Activated CD4-positive, alpha-beta T cell treated with anti-CD3 and anti-CD28 coated beads for 36 hours (primary cell): ENCODE results near the gene KIF18B. TPM values are rescaled to one million over a fixed set of nuclear protein-coding genes. Genes with fewer than 3 reads are reported as not detected.

Experiments used
- ATAC-seq: fragments of 200-7000 bp; cut with Tn5 transposase; one replicate; pipeline ENCODE4 v1.10.0; 2021; ENCODE audit warnings: mild to moderate bottlenecking, moderate library complexity
- CTCF ChIA-PET: fragments of 350-600 bp; sonication (Branson Sonifier 250); formaldehyde crosslinking; loops from one replicate; lab custom pipeline; 2021; ENCODE audit warnings: antibody characterized with exemption; lab: Charles Lee
- POLR2A ChIA-PET: fragments of 350-600 bp; sonication (Branson Sonifier 250); formaldehyde crosslinking; loops from one replicate; lab custom pipeline; 2021; ENCODE audit warnings: antibody characterized with exemption, inconsistent platforms; lab: Charles Lee
- DNase-seq: peaks from one replicate; pipeline ENCODE4 v3.0.0-alpha.2; 2020
- H3K27ac Mint-ChIP-seq: one replicate; pipeline ENCODE4 v1.8.0; 2021; ENCODE audit warnings: mixed read lengths
- H3K27me3 Mint-ChIP-seq: one replicate; pipeline ENCODE4 v1.8.0; 2021; ENCODE audit warnings: mixed read lengths
- H3K36me3 Mint-ChIP-seq: one replicate; pipeline ENCODE4 v1.8.0; 2021; ENCODE audit warnings: low read depth, mixed read lengths
- H3K4me1 Mint-ChIP-seq: one replicate; pipeline ENCODE4 v1.8.0; 2021; ENCODE audit warnings: mixed read lengths
- H3K4me3 Mint-ChIP-seq: one replicate; pipeline ENCODE4 v1.8.0; 2021; ENCODE audit warnings: mild to moderate bottlenecking, moderate library complexity, mixed read lengths
- H3K9me3 Mint-ChIP-seq: one replicate; pipeline ENCODE4 v1.8.0; 2021; ENCODE audit warnings: low read depth, mixed read lengths
- intact Hi-C, 2 experiments: fragments of 100-400 bp; cut with DNase I in 1 of 2; cut with micrococcal nuclease in 1 of 2; formaldehyde crosslinking; loops; one replicate each; pipeline versions ENCODE4 v1.14.2 to v1.15.1; 2022 to 2024; cut with DNase I, micrococcal nuclease
- total RNA-seq, 2 experiments: library from RNA; stranded (reverse); gene quantifications; one replicate each; pipeline ENCODE4 v1.2.3, GENCODE V29; 2021

Gene KIF18B
- total RNA-seq, 2 experiments from 2014 or later, result 38.9 to 48.7 TPM

DNA sequence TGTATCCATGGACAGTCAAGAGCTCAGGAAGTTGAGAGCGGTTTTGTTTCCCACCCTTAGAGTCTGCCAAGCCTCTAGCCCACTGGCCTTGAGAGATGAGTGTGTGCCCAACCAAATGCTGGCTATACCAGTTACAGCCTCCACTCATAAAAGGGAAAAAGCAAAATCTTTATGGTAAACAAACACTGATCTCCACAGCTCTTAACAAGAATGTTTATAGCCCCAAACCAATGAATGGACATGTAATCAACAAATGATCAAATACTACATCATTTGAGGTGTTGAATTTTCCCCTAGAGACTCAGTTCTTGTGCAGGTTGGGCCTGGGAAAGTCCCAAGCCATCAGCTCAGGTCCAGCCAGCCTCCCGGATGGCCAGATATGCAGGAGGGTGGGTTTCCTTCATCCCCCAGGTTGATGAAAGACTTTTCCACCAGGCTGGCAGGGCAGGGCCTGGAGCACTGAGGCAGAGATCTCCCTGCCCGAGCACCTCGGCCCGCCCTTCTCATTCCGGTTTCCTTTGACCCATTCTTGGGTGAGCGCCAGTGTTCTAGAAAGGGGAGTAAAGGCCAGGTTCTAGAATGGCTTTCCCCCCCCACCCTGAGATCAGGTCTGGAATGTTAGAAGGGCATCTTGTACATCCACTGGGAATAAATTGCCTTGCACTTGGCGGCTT is 44.4 kb downstream of the KIF18B start:
- no peak for DNase-seq
- no peaks in the 10 kb centered on the region for H3K27me3 Mint-ChIP-seq
- intact Hi-C loops, result no loop called here
- POLR2A ChIA-PET, result no interaction called here
- no peaks in the 10 kb centered on the region for H3K9me3 Mint-ChIP-seq
- H3K27ac Mint-ChIP-seq, result no peak overlapping the region
- peaks cover 4% of the 10 kb centered on the region for H3K36me3 Mint-ChIP-seq
- CTCF ChIA-PET, result interaction anchor here (0.5 to 1.3 kb wide), 4 partner anchors 10 to 46 kb away, joined by 3 to 4 read pairs (median 4); no protein-coding TSS in a partner anchor
- no peak for ATAC-seq
- no peak overlapping the region for H3K4me3 Mint-ChIP-seq
- peaks cover 15% of the 10 kb centered on the region for H3K4me1 Mint-ChIP-seq

DNA sequence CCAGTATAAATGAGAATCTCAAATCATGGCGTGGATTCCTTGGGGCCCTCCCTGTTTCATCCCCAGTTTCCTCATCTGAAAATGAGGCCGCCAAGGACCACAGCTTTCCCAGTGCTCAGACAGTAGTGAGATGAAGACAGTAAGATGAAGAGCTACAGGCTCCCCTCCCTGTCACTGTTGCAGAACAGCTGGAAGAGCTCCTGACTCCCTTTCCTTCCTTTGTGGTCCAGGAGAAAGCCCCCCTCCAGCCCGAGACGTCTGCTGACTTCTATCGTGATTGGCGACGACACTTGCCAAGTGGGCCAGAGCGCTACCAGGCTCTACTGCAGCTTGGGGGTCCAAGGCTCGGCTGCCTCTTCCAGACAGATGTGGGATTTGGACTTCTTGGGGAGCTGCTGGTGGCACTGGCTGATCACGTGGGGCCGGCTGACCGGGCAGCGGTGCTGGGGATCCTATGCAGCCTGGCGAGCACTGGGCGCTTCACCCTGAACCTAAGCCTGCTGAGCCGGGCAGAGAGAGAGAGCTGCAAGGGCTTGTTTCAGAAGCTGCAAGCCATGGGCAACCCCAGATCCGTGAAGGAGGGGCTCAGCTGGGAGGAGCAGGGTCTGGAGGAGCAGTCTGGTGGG is 45.3 kb downstream of the KIF18B start:
- ATAC-seq, result no peak
- no peak for DNase-seq
- Mint-ChIP-seq H3K4me3 (no peak overlapping the region), H3K27ac (no peak overlapping the region), H3K36me3 (peaks cover 4% of the 10 kb centered on the region), H3K27me3 (no peaks in the 10 kb centered on the region), H3K9me3 (no peaks in the 10 kb centered on the region), H3K4me1 (peaks cover 15% of the 10 kb centered on the region)
- POLR2A ChIA-PET, result no interaction called here
- CTCF ChIA-PET, result interaction anchor here (0.5 to 1.3 kb wide), 6 partner anchors 11 to 94 kb away, joined by 3 to 4 read pairs (median 4); partner anchors contain the start of gene C1QL1
- intact Hi-C loops, result no loop called here

GRCh38 chr17:44901411-44901921 is 46.1 kb downstream of the KIF18B start:
- ChIA-PET CTCF (interaction anchor here (0.6 to 1.5 kb wide), 3 partner anchors 67 to 251 kb away, joined by 3 to 4 read pairs (median 3); partner anchors contain the start of gene C1QL1), POLR2A (no interaction called here)
- H3K4me3 Mint-ChIP-seq, result no peak overlapping the region

DNA sequence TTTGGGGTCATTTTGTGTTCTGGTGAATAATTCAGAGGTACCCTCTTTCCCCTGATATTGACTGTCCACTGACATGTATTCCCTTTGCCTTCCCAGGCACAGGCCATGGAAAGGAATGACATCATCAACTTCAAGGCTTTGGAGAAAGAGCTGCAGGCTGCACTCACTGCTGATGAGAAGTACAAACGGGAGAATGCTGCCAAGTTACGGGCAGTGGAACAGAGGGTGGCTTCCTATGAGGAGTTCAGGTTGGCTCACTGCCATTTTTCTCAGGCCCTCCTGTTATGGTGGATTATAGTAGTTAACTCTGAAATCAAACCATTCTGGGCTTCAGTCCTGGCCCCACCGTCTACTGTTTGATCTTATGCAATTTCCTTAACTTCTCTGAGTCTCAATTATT is 46.7 kb downstream of the KIF18B start:
- intact Hi-C loops, result no loop called here
- peaks cover 9% of the 10 kb centered on the region for H3K36me3 Mint-ChIP-seq
- H3K27me3 Mint-ChIP-seq, result no peaks in the 10 kb centered on the region
- no peak overlapping the region for H3K4me3 Mint-ChIP-seq
- H3K9me3 Mint-ChIP-seq, result no peaks in the 10 kb centered on the region
- peaks cover 22% of the 10 kb centered on the region for H3K4me1 Mint-ChIP-seq
- ChIA-PET POLR2A (no interaction called here), CTCF (interaction anchor here (1.1 to 1.5 kb wide), 2 partner anchors 68 to 251 kb away, joined by 3 to 4 read pairs; partner anchors contain the start of gene C1QL1)
- DNase-seq (no peak), ATAC-seq (no peak)
- no peak overlapping the region for H3K27ac Mint-ChIP-seq

More at GRCh38 chr17:44901411-44901921, 46.1 kb downstream of the KIF18B start:
- H3K9me3 Mint-ChIP-seq, result no peaks in the 10 kb centered on the region
- peaks cover 19% of the 10 kb centered on the region for H3K4me1 Mint-ChIP-seq
- H3K27me3 Mint-ChIP-seq, result no peaks in the 10 kb centered on the region
- no peak for DNase-seq
- ATAC-seq, result no peak
- peaks cover 6% of the 10 kb centered on the region for H3K36me3 Mint-ChIP-seq
- H3K27ac Mint-ChIP-seq, result no peak overlapping the region
- intact Hi-C loops, result no loop called here

GRCh38 chr17:44899074-44899782 is 48.3 kb downstream of the KIF18B start, which contains the start of gene EFTUD2:
Gene EFTUD2, minus strand, starts transcription at chr17:44899445. Its CDS starts 4,924 bp downstream, at chr17:44894521.
- peaks cover 26% of the 10 kb centered on the region for H3K4me1 Mint-ChIP-seq
- peaks cover 17% of the 10 kb centered on the region for H3K36me3 Mint-ChIP-seq
- H3K9me3 Mint-ChIP-seq, result no peaks in the 10 kb centered on the region
- peak within 1 kb of the TSS; percentile 98 for H3K27ac Mint-ChIP-seq
- POLR2A ChIA-PET, result interaction anchor here (0.5 to 1.3 kb wide), 4 partner anchors 21 to 249 kb away, joined by 3 to 4 read pairs (median 3); partner anchors contain the start of gene HEXIM1
- CTCF ChIA-PET, result interaction anchor here (0.7 to 2.4 kb wide), 11 partner anchors 12 to 342 kb away, joined by 3 to 7 read pairs (median 3); partner anchors contain the start of genes ACBD4 and FZD2
- ATAC-seq (peak; percentile 94), DNase-seq (peak; percentile 95)
- no peaks in the 10 kb centered on the region for H3K27me3 Mint-ChIP-seq
- intact Hi-C loops, result loop anchor here (1.0 to 10.0 kb wide), 16 partner anchors 48 to 684 kb away; partner anchors contain the start of genes NMT1 (in 2 of the 2), ACBD4 (in 1 of the 2), C1QL1 (in 1 of the 2) and CCDC43 (in 1 of the 2)
- peak within 1 kb of the TSS; percentile 98 for H3K4me3 Mint-ChIP-seq

- H3K27me3 Mint-ChIP-seq, result no peaks in the 10 kb centered on the region
- peak overlapping the region; percentile 98 for H3K4me3 Mint-ChIP-seq
- DNase-seq, result no peak
- H3K9me3 Mint-ChIP-seq, result no peaks in the 10 kb centered on the region
- H3K36me3 Mint-ChIP-seq, result peaks cover 22% of the 10 kb centered on the region
- ChIA-PET CTCF (interaction anchor here (0.8 to 2.4 kb wide), 9 partner anchors 12 to 326 kb away, joined by 3 to 7 read pairs (median 4); partner anchors contain the start of gene ACBD4), POLR2A (interaction anchor here (0.6 to 1.3 kb wide), 2 partner anchors 22 to 250 kb away, joined by 3 read pairs; partner anchors contain the start of gene HEXIM1)
- peak overlapping the region; percentile 98 for H3K27ac Mint-ChIP-seq
- no peak for ATAC-seq
- H3K4me1 Mint-ChIP-seq, result peaks cover 26% of the 10 kb centered on the region
- intact Hi-C loops, result loop anchor here (1.0 to 10.0 kb wide), 16 partner anchors 49 to 684 kb away; partner anchors contain the start of genes NMT1 (in 2 of the 2), ACBD4 (in 1 of the 2), C1QL1 (in 1 of the 2) and CCDC43 (in 1 of the 2)
Observed at GRCh38 chr17:44898768-44899073, 48.9 kb downstream of the KIF18B start.

- DNase-seq, result no peak
- H3K27ac Mint-ChIP-seq, result no peak overlapping the region
- CTCF ChIA-PET, result interaction anchor here (0.6 to 2.0 kb wide), 5 partner anchors 16 to 1353 kb away, joined by 3 to 8 read pairs (median 4); no protein-coding TSS in a partner anchor
- peaks cover 27% of the 10 kb centered on the region for H3K4me1 Mint-ChIP-seq
- H3K9me3 Mint-ChIP-seq, result no peaks in the 10 kb centered on the region
- POLR2A ChIA-PET, result no interaction called here
- no peak for ATAC-seq
- H3K27me3 Mint-ChIP-seq, result no peaks in the 10 kb centered on the region
- no peak overlapping the region for H3K4me3 Mint-ChIP-seq
- H3K36me3 Mint-ChIP-seq, result peaks cover 32% of the 10 kb centered on the region
- intact Hi-C loops, result loop anchor here (5.0 to 10.0 kb wide), 3 partner anchors 78 to 680 kb away; partner anchors contain the start of gene UBTF (in 1 of the 2)
Observed at GRCh38 chr17:44894642-44895041, 52.9 kb downstream of the KIF18B start.

GRCh38 chr17:44892250-44892649 is 55.3 kb downstream of the KIF18B start:
- Mint-ChIP-seq H3K9me3 (no peaks in the 10 kb centered on the region), H3K27me3 (no peaks in the 10 kb centered on the region), H3K4me1 (peaks cover 19% of the 10 kb centered on the region), H3K27ac (no peak overlapping the region), H3K4me3 (no peak overlapping the region), H3K36me3 (peaks cover 28% of the 10 kb centered on the region)
- ATAC-seq (no peak), DNase-seq (no peak)
- ChIA-PET CTCF (interaction anchor here (2.0 kb wide), 2 partner anchors 11 to 13 kb away, joined by 5 to 6 read pairs; no protein-coding TSS in a partner anchor), POLR2A (no interaction called here)
- intact Hi-C loops, result loop anchor here in 1 of 2 experiments (10.0 kb wide), 1 partner anchor 677 kb away; the partner anchor contains the start of gene UBTF

- H3K27ac Mint-ChIP-seq, result no peak overlapping the region
- ChIA-PET CTCF (no interaction called here), POLR2A (no interaction called here)
- intact Hi-C loops, result no loop called here
- H3K27me3 Mint-ChIP-seq, result no peaks in the 10 kb centered on the region
- H3K4me1 Mint-ChIP-seq, result peaks cover 16% of the 10 kb centered on the region
- no peaks in the 10 kb centered on the region for H3K9me3 Mint-ChIP-seq
- no peak overlapping the region for H3K4me3 Mint-ChIP-seq
- ATAC-seq (no peak), DNase-seq (no peak)
- peaks cover 31% of the 10 kb centered on the region for H3K36me3 Mint-ChIP-seq
Observed at GRCh38 chr17:44889003-44889402, 58.6 kb downstream of the KIF18B start.
